Hematopoietic multipotent progenitor cell treated with erythropoietin and hydrocortisone succinate and interleukin-3 and kit ligand, for 17 days (in vitro differentiated cells): ENCODE results near the gene ANTXRL.
"Not testable (repeated sequence)": the region's sequence is repeated elsewhere in the genome, so short reads cannot be mapped to it uniquely, and the experiment has no call there.

Experiments
- DNase-seq: peaks from one replicate; pipeline ENCODE4 v3.0.0-alpha.2; 2015; ENCODE audit warnings: low spot score

The ANTXRL gene

DNA sequence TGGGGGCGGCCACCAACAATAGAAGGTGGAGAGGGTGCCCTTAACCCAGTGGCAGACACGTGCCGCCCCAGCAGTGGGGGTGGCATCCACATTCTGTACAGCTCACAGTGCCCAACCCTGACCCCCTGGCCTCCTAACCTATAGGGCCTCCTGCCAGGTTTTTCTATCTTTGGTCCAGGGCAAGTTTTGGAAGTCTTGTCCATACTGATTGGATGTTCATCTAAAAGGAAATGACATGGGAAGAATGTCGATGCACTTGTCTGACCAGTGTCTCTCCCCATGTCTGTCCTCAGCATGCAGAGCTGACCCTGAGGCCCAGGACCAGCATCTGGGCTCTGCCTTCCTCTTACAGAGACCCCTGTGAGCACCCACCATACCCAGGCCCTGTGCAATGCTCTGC, 32.3 kb upstream of the ANTXRL start:
- DNase-seq = no peak

DNA sequence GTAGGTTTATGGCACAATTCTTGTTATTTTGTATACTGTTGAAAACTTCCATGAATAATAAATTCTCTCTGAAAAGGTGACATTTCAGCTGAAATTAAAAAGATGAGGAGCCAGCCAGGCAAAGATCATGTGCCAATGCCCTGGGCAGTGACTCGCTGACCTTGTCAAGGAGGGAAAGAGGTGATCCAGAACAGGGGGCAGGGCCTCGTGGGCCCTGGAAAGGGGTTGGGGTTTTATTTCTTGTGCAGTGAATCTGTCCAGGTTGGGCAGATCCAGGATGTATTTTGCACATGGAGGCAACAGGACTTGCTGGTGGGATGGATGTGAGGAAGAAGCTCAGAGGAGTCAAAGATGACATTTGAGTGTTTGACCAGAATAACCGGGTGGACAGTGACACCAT, 31.6 kb upstream of the ANTXRL start:
- DNase-seq = not testable (repeated sequence)

DNA sequence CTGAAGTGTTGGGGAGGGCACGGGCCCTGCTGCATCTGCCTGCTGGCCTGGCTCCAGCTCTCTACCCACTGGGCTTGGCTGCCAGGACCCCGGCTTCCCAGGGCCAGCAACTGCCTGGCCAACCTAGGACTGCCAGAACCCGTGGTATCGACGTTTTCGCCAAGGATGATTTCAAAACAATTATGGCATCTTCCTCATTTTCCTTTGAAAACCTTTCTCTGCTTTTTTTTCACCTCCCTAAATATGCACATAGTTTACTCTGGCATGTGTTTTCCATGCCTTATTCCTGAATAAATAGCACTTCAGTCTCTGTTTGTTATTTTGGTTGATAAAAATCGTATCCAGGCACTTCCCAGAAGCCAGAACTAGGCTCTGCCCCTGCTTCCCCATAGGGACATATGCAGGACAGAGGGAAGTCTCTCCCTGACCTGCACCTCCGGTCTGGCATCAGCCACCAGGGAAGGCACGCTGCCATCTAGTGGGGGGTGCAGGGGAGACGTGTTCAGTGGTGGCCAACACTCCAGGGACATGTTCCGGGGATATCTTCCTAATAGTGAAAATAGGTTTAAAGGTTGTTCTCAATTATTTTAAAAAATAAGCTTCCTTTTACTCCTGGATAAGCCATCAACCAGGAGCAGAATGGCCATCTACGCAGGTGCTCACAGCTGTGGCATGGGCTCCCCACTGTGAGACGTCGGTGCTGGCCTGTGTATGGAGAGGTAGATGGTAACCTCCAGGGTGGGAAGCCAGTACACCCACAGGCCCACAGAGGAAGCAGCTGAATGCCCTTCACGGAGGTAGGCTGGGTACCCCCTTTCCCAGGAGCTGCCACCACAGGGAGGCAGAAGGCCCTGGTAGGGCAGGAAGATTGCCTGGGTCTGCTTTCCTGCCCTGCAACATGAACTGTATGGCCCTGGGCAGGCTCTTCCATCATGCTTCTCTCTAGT, 30.7 kb upstream of the ANTXRL start:
- peak; percentile 38 for DNase-seq

DNA sequence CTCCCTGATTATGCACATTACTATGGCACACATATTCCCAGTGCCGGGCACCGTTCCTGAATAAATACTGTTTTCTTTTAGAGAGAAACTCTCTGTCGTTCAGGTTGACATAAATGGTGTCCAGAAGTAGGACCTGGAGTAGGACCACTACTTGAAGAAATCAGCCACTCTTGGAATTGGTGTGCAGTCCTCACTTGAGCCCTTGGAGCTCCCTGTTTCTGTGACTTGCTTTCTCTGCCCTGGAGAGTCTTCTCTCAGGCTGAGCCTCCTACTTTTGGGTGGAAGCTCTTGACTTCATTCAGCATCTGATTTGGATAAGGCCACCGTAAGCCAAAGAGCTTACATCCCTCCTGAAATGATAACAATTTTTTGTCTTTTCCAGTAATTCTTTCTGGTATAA, 29.7 kb upstream of the ANTXRL start:
- DNase-seq = no peak

DNA sequence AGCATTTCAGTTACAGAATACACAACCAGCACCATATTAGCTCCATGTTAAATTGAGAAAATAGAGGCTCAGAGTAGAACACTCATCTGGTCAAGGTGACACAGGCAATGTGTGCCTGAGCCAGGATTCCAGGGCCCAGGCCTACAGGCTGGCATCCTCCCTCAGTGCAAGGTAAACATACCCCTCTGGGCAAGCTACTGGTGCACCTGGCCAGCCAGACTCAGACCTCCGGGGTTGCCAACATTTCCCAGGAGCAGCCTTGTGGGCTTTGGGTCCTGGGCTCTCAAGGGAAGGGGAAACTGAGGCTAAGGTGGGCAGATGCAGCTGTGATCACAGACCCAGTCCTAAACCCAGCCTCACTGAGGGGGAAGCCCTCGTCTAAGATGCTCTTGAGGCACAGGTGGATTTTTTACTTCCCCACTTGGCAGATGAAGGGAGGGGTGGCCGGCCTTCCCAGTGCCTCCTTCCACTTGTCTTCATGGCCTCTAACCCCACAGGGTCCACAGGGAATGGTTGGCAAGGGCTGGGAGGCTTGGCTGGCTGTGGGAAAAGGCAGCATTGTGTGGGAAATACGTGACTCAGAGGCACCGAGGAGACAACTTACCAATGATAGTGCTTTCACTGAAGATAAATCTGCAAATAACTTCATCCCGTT, 23.8 kb upstream of the ANTXRL start:
- not testable (repeated sequence) for DNase-seq

DNA sequence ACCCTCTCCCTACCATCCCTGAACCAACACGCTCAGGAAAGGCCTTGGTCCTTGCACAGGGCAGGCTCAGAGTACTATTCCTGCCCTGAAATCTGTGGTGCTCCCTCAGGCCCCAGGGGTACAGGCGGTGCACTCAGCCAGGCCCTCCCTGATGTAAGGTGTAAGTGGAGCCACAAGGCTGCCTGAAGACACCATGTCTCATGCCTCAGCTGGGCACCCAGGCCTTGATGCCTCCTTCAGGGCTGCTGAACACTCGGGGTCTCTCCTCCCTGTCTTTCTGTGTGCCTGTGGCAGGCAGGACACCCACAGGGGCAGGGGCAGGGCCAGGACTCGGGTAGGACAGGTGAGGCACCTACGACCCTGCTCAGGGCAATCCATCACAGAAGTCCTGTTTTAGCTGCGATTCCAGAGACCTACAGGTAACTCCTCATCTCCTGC, 22.9 kb upstream of the ANTXRL start:
- no peak for DNase-seq

DNA sequence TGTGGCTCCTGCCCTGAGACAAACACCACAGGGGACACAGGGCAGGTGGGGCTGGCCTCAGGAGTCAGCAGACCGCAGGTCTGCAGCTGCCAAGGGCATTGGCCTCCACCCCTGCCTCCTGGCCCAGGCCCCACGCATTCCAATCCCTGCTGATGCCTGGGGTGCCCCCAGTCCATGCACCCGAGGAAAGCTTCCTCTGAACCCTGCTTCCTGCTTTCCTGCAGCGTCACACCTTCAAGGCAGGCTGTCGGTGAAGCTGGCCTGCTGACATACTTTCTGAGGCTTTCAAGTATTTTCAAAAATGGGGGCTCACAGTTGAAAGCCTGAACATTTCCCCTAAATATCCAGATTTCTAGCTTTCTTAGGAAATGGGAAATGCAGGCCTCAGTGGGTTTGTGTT, 22.5 kb upstream of the ANTXRL start:
- no peak for DNase-seq

DNA sequence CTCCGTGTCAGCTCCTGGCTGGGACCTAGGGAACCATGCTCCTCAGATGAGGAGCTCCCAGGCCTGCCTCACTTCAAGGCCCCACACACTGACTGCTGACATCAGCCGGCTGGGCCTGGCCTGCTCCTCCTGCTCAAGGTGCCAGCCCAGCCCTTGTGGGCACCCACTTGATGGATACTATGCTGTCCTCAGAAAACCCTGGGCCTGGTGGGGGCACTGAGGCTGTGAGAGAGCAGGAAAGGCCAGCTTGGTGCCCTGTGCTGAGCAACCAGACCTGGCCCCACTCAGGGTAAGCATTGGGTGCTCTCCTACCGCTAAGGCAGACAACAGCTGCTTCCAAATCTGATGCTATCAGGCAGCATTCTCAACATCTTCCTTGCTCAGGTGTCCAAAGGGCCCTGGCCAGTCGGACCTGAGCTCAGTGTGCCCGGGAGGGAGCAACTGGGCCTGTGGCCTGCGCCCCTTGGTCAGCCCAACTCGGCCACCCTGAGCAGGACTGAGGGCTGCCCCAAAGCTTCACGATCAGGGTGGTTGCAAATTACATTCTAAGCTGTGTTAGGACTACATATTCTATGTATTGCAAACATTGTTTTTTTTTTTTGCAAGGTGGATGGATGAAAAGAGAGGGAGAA, 21.9 kb upstream of the ANTXRL start:
- DNase-seq = no peak

DNA sequence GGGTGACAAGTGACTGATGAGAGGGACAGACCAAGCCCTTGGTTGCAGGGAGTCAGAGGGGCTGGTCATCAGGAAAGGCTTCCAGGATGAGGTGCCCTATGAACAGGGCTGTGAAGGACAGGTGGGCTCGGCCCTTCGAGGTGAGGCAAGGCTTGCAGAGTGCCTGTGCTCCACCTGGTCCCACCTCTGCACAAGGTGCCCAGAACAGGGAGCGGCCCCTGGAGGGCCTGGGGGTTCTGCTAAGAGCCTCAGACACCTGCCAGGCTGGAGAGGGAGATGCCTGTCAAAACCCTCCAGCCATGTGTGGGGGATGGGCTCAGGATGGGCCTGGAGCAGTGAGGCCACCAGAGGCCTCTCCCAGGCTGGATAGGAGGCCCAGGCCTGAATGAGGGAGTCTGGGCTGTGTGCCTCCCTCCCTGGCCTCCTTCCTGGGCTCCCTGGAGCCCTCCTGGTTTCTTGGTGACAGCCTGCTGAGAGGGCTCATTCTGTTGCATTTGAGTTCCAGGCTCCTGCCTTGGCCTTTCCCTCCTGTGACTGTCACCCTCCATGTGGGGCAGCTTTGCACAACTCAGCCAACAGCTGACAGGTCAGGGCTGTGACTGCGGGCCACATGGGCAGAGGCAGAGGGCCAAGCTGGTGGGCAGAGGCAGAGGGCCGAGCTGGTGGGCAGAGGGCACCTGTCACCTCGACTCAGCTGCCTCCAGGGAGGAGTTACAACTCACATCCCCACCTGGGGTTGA, 21.1 kb upstream of the ANTXRL start:
- not testable (repeated sequence) for DNase-seq

DNA sequence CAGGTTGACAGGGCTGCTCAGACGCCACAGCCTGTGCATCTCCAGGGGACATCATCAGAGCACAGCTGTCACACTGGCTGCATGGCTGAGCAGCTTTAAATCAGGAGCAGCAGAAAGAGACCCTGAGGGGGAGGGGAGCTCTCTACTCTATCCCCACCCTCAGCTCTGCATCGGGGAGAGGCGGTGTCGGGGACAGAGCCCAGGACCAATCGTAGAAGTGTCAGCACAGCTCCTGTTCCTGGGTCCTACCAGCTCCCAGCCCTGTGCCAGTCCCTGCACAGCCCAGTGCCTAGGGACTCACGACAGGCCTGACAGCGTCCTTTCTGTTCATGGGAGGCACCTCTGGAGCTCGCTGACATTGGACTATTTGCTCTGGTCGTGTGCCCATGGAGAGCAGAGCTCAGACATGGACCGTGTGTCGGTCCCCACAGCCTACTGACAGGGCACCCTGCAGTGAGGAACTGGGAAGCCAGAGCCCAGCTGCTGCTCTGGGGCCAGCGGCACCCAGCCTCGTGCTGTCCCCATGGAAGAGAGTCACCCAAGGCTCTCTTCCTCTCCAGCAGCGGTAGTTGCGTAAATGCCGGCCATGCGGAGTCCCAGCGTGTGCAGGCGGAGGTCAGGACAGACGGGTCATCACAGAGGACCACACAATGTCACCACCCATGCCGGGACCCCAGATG, 20.4 kb upstream of the ANTXRL start:
- DNase-seq = no peak

DNA sequence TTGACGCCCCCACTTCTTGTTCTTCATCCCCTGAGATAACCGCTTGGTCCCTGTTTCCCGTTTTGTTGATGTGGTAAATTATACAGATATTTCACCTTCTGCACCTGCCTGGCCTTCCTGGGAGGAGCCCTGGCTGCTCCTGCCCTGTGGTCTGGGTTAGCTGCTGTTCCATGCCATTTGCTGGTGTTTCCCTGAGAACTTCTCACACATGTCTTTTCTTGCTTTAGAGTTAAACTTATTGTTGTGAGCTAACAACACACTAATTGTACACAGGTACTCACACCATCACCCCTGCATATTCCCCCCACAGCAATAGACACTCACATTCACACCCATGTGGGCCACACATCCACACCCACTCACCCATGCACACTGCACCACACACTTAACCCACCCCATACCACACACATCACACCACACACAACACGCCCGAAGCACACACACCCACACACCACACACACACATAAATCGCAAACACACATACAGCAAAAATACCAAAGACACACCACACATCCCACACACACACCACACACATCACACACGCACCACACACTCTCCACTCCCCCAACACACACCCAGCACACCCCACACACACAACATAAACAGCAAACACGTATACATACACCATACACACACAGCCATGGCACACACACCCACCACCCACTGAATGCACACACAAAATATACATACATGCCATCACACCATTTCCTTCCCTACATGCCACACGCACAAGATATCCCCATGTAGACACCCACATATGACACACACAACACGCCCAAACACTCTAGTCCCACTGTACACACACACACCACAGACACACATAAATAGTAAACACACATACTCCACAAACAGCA, 19.4 kb upstream of the ANTXRL start:
- DNase-seq = no peak

DNA sequence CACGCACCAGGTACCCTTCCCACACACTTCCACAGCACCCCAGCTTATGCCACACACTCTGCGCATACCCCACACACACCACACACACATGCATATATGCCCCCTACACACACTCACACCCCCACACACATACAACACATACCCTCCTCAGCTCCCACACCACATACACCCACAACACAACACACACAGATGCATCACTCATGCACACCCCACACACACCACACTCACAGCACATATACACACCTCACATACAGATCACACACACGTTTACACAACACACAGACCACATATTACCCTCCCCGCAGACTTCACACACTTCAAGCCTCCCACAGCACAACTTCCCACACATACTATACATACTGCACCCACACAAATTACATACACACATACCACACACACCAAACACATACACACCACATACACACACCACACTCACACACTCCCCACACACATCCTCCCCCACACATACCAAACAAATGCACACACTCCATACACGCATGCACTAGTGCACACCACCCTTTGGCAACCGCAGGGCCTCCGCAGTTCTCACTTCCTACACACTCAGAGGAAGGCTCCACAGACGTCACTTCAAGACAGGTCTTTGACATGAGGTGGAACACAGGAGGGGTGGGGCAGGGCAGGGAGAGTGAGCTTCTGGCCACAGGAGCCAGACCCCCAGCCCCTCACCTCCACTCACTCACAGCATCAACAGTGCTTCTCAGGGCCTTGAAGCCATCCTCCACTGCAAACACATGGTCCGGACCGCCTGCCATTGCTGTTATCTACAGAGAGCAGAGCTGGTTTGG, 18.5 kb upstream of the ANTXRL start:
- DNase-seq = no peak

DNA sequence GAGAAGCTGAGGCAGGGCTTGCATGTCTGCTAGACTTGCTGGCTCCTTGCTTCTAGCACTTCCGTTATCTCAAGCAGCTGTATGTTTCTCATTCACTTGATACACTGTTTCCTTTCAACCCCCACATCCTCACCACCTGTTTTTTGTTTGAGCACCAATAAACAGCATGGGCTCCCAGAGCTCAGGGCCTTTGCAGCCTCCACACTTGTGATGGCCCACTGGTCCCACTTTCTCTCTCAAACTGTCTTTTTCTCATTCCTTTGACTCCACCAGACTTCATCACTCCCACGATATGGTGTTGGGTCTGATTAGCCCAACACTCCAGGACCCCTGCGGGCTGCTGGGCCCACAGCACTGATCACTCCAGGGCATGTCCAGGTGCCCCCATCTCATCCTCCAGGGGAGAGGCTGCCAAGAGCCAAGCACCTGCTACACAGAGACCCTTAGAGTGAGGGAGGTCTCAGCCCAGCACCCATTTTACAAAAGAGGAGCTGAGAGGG, 17.2 kb upstream of the ANTXRL start:
- not testable (repeated sequence) for DNase-seq

DNA sequence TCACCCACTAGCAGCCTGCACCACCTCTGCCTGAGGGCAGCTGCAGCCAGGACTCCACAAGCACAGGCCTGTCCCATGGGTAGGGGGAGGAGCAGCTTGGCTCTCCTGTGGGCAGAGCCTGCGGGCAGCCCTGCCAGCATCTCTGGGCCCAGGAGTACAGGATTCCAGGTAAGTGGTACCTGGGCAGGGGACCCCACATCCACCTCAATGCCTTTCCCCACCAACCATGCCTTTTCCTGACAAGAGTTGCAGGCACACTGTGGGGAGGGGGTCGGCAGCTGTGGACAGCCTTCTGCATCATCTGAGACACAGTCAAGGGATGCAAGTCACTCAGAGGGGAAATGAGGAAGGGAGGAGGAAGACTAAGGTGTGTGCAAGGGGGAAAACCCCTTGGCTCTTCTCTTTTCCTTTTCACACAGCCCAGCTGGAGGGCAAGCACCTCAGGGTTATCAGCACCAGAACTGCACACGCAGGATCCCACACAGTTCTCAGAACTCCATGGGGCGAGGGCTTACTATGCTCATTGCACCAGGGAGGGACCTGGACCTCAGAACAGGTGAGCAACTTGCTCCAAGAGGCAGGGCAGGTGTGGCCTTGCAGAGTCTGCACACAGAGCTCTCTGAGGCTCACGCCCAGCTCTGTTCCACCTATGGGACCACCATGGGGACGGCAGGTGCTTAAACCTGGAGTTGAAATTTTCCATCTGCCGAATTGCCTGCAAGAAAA, 16.5 kb upstream of the ANTXRL start:
- no peak for DNase-seq

DNA sequence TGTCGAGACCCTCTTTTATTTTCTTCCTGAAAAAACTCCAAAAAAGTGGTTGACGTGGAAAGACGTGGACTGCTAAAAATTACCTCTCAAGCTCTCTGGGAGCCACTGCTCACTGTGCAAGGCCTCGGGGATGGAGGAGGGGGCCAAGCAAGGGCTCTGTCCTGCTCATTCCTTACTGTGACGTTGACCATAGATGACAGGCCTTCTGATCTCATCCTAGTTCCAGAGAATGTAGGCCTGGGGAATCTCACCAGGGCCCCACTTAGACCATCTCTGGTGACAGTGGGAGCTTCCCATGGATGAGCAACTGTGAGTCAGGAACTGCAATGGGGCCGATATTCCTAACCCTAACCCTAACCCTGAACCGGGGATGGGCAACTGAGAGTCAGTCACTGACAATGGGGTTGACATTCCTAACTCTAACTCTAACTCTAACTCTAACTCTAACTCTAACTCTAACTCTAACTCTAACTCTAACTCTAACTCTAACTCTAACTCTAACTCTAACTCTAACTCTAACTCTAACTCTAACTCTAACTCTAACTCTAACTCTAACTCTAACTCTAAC, 15.8 kb upstream of the ANTXRL start:
- not testable (repeated sequence) for DNase-seq

DNA sequence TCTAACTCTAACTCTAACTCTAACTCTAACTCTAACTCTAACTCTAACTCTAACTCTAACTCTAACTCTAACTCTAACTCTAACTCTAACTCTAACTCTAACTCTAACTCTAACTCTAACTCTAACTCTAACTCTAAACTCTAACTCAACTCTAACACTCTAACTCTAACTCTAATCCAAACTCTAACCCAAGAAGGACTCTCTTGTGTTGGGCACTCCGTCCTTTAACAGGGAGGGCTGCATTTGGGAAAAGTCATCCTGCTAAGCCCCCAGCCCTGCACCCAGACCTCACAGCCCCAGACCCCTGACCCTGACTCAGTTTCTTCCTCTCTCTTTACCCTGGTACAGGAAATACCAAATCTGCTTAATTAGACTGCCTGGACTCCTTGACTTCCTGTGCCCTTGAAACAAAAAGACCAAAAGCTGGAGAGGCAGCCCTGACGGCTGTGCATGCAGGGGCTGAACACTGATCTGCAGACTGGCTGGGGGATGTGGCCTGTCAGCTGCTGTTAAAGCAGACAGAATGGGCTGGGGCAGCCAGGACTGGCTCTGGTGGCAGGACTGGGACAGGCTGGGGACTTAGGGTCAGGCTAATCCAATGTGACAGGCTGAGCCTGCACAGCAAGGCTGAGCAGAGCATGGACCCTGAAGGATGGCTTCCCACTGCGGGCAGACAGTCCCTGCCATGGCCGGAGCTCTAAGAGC, 14.8 kb upstream of the ANTXRL start:
- not testable (repeated sequence) for DNase-seq

DNA sequence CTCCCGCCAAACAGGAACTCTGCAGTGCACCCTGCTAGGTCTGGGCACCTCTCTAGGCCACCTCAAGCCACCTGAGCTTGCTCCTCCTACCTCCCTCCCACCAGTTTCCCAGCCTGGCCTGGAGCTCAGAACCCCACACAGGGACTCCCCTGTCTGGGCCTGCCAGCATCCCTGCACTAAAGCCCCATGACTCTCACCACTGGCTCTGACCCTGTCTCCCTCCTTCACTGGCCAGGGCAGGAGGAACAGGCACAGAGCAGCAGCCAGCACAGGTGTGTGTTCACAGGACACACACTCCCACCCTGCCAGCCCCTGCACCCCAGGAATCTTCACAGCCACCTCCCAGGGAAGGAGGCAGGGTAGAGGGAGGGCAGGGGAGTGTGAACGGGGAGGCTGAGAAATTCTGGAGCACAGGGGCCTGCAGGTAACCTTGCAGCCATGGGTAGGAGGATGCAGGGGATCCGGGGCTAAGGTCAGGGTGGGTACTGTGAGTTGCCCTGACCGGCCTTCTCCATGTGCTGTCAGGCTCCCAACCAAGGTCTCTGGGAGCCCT, 13.9 kb upstream of the ANTXRL start:
- no peak for DNase-seq
